SW 1271 (cell line): ENCODE results near the gene CAPZA2.

Experiments used
- DNase-seq, 2 experiments: peaks; one replicate each; lab custom pipeline; 2025; lab: John Stamatoyannopoulos, UW

Gene CAPZA2

DNA sequence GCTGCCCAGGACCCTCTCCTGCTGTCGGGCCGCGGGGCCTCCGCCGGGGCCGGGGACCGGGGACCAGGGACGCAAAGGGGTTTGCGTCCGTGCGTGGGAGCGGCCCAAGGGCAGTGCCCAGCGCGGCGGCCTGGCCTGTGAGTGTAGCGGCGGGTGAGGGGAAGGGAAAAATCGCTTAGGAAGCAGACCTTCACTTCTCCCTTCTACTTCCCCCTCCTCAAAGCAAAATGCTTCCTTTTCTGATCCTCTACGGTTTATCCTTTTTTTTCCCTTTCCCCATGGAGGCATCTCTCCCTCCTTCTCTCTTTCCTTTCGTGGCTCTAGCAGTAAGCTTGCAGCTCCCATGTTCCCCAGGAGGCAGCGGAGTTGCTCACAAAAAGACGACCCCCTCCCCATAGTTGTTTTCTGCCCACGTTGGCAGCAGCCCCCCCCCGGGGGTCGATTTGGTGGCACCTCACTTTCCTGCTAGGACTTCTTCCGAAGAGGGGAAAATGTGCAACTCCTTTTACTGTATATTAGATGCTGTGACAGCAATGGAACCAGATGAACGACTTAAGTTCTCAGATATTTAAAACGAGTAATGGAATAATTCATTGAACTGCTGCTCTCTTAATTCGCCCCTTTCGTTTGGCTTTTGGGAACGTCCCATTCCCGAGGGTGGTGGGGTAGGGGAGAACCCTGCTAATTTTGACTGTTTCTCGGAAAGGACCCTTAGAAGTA is 724 bp downstream of the CAPZA2 start:
- peak in 1 of 2 experiments; percentile 17 for DNase-seq

DNA sequence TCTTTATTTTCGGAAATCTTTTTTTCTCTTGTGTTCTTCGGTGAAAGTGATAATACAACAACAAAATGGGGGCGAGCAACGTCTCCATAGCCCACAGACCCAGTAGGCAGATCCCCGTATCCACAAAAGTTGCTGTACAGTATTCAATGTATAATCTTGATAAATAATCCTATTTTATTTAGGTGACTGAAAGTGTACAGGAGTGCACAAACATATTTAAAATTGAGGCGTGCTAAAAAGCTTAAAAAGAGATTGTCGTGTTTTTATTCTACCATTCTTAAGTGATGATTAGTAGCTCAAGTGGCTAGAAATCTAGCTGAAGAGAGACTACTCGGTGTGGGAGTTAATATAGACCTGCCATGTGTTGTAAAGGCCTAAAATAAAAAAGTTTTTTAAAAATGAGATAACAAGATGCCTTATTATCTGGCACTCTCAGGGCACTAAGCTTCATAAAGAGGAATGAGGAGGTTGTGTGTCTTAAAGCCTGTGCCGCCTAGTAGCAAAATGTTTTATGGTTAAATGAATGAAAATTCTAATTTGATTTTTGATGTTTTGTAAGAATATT is 1.6 kb downstream of the CAPZA2 start:
- DNase-seq = no peak

DNA sequence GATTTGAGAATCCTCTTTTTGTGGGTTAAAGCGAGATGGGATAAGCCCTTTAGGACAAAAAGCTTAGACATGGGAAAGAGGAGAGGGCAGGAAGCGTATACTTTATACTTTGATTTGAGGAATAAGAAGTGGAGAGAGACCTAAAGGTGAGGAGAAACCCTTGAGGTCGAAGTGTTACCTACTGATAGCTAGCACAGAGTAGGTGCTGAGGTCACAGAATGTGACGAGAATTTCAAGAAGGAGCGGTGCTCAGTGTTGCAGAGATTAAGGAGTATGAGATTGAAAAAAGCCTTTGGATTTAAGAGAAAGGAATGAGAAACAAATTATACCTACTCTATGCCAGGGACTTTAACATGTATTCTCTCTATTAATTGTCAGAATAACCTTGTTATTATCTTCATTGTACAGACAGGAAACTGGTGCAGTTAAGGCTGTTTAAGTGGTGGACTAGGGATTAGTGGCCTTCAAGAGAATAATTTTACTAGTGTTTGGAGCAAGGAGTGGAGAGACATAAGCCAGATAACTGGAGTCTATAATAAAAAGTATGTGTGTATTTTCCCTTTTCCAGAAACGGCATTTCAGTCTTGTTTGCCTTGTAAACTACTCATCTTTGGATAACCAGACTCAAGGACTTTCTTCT is 8.8 kb downstream of the CAPZA2 start:
- no peak for DNase-seq

DNA sequence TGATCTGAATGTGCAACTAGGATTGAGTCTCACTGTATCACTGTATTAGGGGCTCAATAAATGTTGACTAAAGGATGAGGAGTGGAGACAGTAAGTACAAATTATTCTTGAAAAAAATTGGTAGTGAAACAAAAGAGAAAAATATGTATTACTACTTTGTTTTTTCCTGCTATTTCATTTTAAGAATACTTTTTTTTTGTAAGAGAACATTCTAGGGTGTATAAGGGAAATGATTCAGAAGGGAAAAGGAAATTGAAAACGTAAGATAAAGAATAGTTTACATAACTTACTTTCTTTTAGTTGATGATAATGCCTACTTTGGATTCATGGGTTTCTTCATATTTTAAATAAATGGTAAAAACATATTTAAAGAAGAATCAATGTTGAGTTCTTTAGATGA is 9.6 kb downstream of the CAPZA2 start:
- no peak for DNase-seq

DNA sequence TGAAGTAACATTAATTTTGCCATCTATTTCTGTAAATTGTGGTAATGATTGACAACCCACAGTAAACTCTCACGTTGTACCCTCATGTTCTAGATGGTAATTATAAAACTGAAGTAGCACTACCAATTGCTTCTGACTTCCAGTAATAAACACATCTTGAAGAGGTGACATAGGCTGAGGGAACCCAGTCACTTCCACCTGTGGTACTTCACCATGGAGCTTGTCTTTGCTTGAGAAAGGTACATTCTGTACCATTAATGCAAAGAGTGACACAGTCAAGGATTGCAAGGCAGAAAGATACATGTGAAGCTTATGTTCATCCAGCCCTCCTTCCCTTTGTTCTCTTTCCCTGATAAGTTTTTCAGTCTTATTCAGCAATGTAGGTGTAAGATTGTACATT is 11.2 kb downstream of the CAPZA2 start:
- no peak for DNase-seq

DNA sequence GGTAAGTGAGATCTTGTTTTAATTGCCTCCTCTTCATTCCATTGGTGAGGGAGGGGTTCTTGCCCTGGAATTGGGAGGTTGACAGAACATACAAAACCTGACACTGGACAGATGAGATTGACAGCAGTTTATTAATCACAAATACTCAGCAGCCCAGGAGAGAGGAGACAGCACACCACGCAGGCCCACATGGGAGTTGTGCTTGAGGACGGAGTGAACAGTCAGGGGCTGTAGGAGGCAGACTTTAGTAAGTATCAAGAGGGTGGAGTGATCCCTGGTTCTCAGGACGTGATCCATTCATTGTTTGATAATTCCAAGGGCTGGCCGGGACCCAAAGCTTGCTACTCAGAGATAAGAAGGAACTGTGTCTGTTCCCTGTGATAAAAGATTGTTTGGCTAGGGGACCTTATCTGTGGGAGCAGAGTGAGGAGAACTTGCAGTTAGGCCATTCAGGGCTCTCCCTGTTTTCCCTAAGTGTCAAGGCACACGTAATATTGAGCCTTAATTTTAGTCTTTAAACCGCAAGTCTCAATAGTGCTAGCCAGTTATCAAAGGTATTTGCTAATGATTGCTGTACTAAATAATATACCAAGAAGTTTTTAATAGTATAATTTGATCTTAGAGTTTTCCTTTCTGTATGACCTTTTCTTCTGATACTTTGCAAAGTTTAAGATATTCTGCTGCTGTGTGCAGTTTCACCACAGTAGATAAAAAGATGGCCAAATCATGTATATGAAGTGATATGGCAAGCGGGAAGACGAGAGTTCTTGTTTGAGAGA is 14.5 kb downstream of the CAPZA2 start:
- DNase-seq = no peak

DNA sequence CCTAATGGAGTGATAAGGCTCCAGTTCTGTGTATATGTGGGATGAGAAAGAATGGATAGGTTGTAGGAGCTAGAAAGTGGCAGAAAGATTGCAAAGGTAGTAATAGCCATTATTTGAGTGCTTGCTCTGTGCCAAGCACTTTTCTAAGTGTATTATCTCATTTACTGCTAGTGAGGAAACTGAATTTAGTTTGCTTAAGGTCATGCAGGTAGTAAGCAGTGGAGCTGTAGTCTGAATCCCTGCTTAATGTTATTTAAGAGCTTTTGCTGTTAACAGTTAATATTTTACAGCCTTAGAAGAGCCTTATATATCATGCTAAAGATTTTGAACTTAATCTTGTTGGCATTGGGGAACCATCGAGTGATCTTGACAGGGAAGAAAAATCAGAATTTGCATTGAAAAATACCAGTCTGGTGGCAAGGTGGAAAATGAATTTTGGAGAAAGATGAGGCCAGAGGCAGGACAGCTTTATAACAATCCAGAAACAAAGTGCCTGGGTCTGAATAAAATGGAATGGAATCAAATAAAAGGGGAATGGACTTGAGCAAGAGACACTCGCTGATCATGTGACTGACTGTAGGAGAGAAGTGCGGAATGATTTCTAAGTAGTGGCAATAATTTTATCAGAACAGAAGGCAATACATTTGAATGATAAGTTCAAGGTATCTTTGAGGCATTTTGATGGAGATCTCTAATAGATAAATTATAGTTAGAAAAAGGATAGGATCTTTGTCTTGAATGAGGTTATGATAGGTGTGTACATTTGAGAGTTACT is 15.2 kb downstream of the CAPZA2 start:
- no peak for DNase-seq

DNA sequence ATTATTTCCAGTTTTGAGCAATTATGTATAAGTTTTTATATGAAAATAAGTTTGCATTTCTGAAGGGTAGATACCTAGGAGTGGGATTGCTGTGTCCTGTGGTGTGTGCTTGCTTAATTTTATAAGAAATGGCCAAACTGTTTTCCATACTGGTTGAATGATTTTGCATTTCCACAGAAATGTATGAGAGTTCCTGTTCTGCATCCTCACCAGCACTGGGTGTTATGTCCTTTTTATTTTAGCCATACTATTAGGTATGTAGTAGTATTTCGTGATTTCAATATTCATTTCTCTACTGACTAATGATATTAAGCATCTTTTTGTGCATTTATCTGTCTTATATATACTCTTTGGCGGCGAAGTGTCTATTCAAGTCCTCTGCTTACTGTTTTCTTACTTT is 22.3 kb downstream of the CAPZA2 start:
- no peak for DNase-seq

DNA sequence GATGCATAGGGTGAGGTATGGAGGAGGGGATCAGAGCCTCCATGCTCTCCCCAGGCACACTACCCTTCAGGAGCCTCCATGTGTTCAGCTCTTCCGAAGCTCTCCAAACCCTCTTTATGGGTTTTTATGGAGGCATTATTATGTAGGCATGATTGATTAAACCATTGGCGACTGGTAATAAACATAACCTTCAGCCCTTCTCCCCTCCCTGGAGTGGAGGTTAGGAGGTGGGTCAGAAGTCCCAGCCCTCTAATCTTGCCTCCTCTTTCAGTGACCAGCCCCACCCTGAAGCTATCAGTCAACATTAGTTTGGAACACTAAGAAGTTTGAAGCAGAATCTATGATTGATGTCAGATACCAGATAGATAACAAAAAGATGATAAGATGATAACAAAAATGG is 23.3 kb downstream of the CAPZA2 start:
- DNase-seq = no peak

DNA sequence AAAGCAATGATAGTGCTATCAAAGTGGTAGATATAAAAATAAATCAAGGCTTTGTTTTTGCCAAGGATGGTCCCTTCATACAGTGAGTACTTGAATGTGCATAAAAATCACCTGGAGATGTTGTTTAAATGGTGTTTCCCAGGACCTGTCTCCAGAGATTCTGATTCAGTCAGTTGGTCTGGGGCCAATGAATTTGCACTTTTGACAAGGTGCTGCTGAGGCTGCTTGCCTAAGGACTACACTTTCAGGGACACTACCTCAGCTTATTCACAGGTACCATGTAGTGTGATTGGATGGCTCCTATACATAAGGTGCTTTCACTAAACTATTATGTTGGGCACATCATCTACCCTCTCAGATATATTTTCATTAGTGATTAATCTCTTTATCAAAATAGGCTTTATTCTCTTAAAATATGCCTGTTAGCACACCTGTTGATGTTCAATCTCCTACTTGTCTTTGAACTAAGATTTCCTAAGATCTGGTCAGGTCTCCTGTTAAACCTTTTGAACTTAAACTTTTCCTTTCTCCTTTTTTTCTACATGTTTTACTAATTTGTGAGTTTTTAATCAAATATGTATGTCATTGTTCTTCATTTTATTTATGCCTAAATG is 24.3 kb downstream of the CAPZA2 start:
- no peak for DNase-seq

DNA sequence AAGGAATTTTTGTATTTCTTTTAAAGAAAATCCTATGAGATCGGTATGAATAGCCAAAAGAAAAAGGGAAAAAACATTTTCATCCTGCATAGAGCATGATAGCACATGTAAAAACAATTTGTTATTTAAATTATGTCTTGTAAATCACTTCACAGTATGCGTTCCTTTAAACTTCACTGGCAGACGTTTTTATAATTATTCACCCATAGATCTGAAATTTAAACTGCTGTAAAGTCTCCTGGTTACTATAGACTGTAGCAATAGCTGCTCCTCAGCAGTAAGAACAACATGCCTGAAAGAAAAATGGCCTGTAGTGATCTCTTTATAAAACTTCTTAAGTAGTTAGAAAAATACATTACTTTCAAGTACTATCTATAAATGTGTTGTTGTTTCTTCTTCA is 26.5 kb downstream of the CAPZA2 start:
- no peak for DNase-seq

DNA sequence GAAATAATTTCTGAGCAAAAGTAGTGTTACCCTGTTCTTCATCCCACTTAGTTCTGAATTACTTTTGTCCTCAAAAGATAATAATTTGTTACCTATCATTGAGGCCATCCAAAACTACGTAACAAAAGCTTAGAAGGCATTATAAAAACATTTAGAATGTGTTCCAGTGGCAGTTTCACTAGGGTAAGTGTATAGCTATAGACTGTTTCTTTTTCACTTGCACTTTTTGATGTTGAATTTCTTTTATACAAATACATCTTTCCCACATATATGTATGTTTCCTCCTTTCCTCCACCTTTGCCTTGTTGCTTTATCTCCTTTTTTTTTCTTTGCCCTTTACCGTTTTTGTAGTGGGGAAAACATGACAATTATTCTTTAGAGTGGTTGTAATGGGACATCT is 33.5 kb downstream of the CAPZA2 start:
- no peak for DNase-seq

DNA sequence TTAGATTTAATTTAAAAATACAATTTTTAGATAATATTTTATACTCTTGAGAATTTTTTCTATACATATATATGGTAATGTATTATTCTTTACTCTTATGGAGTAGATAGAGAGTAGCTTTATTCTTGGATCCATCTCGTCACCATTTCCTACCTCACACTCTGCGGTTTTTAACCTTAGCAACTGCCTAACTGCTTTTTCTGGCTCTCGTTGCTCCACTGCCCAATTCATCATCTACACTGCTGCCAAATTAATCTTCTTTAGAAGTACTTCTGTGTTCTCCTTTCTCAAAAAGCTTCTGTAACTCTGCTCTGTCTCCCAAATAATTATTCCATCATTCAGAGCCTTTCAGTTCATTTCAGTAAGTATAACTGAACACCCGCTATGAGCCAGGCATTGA is 35.3 kb downstream of the CAPZA2 start:
- no peak for DNase-seq

DNA sequence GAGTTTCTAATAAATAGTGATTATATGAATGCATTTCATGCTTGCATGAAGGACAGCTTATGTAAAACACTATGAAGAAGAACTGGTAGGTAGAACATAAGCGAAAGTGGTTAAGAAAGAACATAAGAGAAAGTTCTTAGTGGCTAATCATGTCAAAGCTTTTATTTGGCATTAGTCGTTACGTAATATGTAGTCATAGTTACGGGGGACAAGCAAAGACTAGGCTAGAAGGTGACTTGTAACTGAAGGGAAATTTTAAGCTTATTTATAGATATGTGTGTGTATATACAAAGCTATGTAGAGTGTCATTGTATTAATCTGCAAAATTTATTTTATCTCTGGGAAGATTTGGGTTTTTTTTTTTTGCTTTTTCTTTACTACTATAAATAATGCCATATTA is 36.9 kb downstream of the CAPZA2 start:
- DNase-seq = no peak

DNA sequence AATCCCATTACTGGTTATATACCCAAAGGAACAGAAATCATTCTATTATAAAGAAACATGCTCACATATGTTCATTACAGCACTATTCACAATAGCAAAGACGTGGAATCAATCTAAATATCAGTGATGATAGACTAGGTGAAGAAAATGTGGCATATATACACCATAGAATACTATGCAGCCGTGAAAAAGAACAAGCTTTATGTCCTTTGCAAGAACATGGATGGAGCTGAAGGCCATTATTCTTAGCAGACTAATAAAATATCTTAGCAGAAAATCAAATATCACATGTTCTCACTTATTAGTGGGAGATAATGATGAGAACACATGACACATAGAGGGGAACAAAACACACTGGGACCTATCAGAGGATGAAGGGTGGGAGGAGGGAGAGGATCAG is 38.8 kb downstream of the CAPZA2 start:
- no peak for DNase-seq

DNA sequence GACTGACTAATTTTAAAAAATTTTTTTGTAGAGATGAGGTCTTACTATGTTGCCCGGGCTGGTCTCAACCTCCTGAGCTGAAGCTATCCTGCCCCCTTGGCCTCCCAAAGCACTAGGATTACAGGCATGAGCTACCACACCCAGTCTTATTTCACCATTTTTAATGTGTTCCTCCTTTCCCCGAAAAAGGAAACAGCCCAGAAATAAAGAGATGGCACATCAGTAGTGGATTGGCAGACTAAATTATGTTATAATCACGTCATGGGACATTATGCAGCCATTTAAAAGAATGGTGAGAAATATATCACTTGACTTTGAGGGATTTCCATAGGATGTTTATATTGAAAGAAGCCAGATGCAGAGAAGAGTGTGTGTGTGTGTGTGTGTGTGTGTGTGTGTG is 40.5 kb downstream of the CAPZA2 start:
- DNase-seq = no peak

DNA sequence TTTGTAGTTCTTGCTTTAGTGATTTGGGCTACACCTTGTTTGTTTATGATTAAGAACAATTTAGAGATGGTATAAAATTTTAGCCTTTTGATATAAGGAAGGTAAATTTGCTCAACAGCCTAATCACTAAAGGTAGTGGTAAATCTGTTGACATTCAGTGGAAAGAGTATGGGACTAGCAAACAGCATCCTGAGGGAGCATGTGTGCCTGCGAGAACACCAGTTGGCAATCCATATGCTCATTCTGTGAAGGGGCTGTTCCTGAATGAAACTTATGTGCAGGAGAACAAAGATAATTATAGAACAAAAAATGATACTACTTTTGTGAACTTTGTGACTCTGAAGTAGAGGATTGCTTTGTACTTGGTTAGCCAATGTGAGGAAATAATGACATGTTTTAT is 44.0 kb downstream of the CAPZA2 start:
- no peak for DNase-seq

DNA sequence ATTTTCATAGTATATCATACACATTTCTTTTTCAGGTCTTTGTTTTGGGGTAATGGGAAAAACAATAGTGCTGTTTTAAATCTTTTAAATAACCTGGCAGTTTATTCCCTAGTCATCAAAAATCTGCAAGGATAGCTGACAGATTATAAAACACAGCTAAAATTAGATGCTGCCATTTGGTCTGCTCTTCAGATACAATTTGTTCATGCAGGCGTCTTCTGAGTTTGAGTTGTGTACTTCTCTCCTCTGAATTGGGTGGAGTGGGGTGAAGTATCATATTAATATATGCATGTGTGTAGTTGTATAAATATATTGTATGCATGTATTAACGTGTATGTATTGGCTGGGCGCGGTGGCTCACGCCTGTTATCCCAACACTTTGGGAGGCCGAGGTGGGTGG is 48.0 kb downstream of the CAPZA2 start:
- DNase-seq = no peak

DNA sequence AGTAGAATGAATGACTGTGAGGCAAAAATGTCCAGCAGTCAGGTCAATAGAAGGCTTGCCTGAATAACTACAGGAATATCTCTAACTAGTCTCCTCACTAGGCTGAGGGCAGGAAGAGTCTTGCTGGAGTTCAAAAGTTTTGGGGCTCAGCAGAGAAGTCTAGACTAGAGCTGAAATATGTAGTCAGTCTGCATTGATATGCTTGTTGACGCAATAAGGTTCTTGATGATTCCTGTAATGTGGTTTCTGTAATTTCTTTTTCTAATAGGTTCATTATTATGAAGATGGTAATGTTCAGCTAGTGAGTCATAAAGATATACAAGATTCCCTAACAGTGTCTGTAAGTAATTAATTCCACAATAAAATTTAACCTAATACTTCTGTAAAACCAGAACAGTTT is 49.4 kb downstream of the CAPZA2 start:
- DNase-seq = no peak

DNA sequence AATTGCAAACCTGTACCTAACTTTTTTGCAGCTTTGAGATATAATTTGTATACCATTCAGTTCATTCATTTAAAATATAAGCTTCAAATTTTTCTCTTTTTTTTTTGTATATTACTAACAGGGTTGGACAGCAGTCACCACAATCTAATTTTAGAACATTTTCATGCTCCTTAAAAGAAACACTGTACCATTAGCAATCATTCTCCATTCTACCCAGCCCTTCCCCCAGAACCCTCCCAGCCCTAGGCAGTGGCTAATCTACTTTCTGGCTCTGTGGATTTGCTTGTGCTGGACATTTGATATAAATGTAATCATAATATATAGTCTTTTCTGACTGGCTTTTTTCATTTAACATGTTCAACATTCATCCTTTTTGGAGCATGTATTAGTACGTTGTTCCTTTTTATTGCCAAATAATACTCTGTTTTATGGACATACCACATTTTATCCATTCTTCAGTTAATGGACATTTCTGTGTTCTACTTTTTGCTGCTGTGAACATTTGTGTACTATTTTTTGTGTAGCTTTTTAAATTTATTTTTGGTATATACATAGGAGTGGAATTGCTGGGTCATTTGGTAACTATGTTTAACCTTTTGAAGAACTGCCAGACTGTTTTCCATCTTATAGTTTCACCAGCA is 50.0 kb downstream of the CAPZA2 start:
- DNase-seq = no peak

DNA sequence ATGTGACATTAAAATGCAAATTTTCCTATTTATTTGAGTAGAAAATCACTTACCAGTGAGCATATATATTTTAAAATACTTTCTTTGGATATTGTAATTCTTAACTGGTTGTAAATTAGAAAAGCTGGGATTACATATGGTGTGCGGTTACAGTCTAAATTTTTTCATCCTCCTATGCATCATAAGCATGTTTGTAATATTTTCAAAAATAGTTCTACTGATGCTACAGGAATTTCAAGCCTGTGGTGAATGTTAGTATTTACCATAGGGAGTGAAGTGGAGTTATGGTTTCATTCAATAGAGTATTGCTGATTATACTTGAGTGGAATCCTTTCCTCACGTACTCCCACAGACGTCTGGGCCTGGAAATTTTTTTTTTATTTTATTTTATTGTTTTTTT is 56.3 kb downstream of the CAPZA2 start:
- no peak for DNase-seq
